Suprapubic skin (tissue), 3 donors: ENCODE measurements around the gene LCNL1.

ENCODE experiments used
- POLR2AphosphoS5 ChIP-seq, 3 donors: sonication (generic); formaldehyde crosslinking; IDR thresholded peaks; one replicate each; pipeline ENCODE4 v1.6.1; 2017; ENCODE audit warnings: antibody characterized with exemption in 3 of 3
- TF ChIP-seq, protein P1 (sequence below), 2 donors: fragments of 200-600 bp in 1 of 2; fragments of 450-650 bp in 1 of 2; sonication (generic) in 1 of 2; IDR thresholded peaks; one replicate each; pipeline ENCODE4 v1.5.1; 2016 to 2019; ENCODE audit warnings: antibody characterized with exemption in 2 of 2, mild to moderate bottlenecking in 1 of 2, moderate library complexity in 1 of 2

DNA sequence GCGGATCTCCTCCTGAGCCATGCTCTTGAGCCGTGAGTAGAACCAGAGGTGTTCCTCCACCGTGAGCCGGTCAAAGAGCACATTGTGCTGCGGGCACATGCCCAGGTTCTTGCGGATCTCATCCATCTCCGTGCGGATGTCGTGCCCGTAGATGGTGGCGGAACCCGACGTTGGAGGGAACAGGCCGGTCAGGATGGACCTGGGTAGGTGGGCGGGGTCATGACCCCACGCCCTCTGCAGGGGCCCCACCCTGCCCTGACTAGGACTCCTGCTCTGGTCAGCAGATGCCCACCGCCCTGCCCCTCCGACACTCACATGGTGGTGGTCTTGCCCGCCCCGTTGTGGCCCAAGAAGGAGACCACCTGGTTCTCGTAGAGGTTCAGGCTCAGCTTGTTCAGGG, 33.2 kb downstream of the LCNL1 start:
- no peak for TF ChIP-seq POLR2AphosphoS5 (IDR thresholded peaks at IDR 0.05)
- TF ChIP-seq, protein P1, sequence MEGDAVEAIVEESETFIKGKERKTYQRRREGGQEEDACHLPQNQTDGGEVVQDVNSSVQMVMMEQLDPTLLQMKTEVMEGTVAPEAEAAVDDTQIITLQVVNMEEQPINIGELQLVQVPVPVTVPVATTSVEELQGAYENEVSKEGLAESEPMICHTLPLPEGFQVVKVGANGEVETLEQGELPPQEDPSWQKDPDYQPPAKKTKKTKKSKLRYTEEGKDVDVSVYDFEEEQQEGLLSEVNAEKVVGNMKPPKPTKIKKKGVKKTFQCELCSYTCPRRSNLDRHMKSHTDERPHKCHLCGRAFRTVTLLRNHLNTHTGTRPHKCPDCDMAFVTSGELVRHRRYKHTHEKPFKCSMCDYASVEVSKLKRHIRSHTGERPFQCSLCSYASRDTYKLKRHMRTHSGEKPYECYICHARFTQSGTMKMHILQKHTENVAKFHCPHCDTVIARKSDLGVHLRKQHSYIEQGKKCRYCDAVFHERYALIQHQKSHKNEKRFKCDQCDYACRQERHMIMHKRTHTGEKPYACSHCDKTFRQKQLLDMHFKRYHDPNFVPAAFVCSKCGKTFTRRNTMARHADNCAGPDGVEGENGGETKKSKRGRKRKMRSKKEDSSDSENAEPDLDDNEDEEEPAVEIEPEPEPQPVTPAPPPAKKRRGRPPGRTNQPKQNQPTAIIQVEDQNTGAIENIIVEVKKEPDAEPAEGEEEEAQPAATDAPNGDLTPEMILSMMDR (IDR thresholded peaks at IDR 0.05) = no peak
